GM12878 (cell line): ENCODE data around the gene EFHD2. TPM values are rescaled to one million over a fixed set of nuclear protein-coding genes. Genes with fewer than 3 reads are reported as not detected.

Experiments used
- ATAC-seq: fragments of 200-7000 bp; cut with Tn5 transposase; 3 replicates; pipeline ENCODE4 v1.9.1; 2020; ENCODE audit warnings: mild to moderate bottlenecking, moderate library complexity
- BruUV-seq: library from RNA; stranded (reverse); fragments of 400-500 nt; replicated peaks from 2 replicates; lab custom pipeline; 2021; lab: Mats Ljungman, UMichigan
- CTCF ChIA-PET: fragments of 300-600 bp; sonication (Branson Sonifier 250); formaldehyde crosslinking; extraction: SDS; loops from one replicate; lab custom pipeline; 2021; ENCODE audit warnings: inconsistent platforms; lab: Yijun Ruan, JAX
- POLR2A ChIA-PET: fragments of 350-600 bp; formaldehyde crosslinking; extraction: SDS; loops from one replicate; lab custom pipeline; 2021; ENCODE audit warnings: inconsistent platforms; lab: Charles Lee
- RAD21 ChIA-PET: fragments of 300-600 bp; sonication (Branson Sonifier 250); formaldehyde crosslinking; loops from one replicate; lab custom pipeline; 2023; ENCODE audit warnings: antibody characterized with exemption; ENCODE audit not compliant: unreplicated experiment; lab: Charles Lee
- SMC1A ChIA-PET: fragments of 300-600 bp; sonication (Branson Sonifier 250); formaldehyde crosslinking; loops from one replicate; lab custom pipeline; 2023; ENCODE audit not compliant: unreplicated experiment, uncharacterized antibody; lab: Charles Lee
- DNase-seq: peaks from one replicate; pipeline ENCODE4 v3.0.0-alpha.2; 2011; ENCODE audit warnings: low read depth, low spot score
- FAIRE-seq: peaks from 3 replicates; lab custom pipeline; 2011; peaks lifted over from hg19 to GRCh38; lab: Jason Lieb, UNC
- H2AFZ ChIP-seq: 2 replicates; pipeline ENCODE4 v1.6.0; 2011; ENCODE audit warnings: low read depth, low read length, control low read depth; ENCODE audit not compliant: control insufficient read depth
- H3K27ac ChIP-seq: 2 replicates; pipeline ENCODE4 v1.5.1; 2011; ENCODE audit warnings: control low read depth; ENCODE audit not compliant: control insufficient read depth, insufficient read depth
- H3K27me3 ChIP-seq, 2 experiments: replicated peaks in 1 of 2; 2 replicates each; pipeline versions ENCODE4 v1.6.0 to v1.6.1; 2011; ENCODE audit warnings: low read length in 1 of 2; ENCODE audit not compliant: control insufficient read depth in 2 of 2, insufficient read depth in 2 of 2
- H3K36me3 ChIP-seq, 2 experiments: 2 replicates each; pipeline ENCODE4 v1.5.1; 2011; ENCODE audit warnings: low read length in 1 of 2; ENCODE audit not compliant: control insufficient read depth in 2 of 2, insufficient read depth in 2 of 2
- H3K4me1 ChIP-seq: 2 replicates; pipeline ENCODE4 v1.6.1; 2011; ENCODE audit warnings: mild to moderate bottlenecking, low read length, moderate library complexity, mixed read lengths; ENCODE audit not compliant: control insufficient read depth, insufficient read depth
- H3K4me2 ChIP-seq: 2 replicates; pipeline ENCODE4 v1.6.0; 2011; ENCODE audit warnings: control low read depth; ENCODE audit not compliant: control insufficient read depth, insufficient read depth
- H3K4me3 ChIP-seq: fragments of 200-600 bp; sonication (generic); 2 replicates; pipeline ENCODE4 v1.5.1; 2016
- H3K79me2 ChIP-seq: 2 replicates; pipeline ENCODE4 v1.6.0; 2011; ENCODE audit warnings: low read length; ENCODE audit not compliant: control insufficient read depth, insufficient read depth
- H3K9ac ChIP-seq: 2 replicates; pipeline ENCODE4 v1.8.0; 2011; ENCODE audit warnings: low read length, control low read depth, mixed read lengths; ENCODE audit not compliant: control insufficient read depth, insufficient read depth
- H3K9me3 ChIP-seq: replicated peaks from 3 replicates; pipeline ENCODE4 v1.5.1; 2011; ENCODE audit warnings: mild to moderate bottlenecking, low read length; ENCODE audit not compliant: control insufficient read depth, insufficient read depth
- H4K20me1 ChIP-seq: 2 replicates; pipeline ENCODE4 v1.6.0; 2011; ENCODE audit not compliant: control insufficient read depth, insufficient read depth
- ETV6 ChIP-seq, 2 experiments: fragments of 450-650 bp in 1 of 2; IDR thresholded peaks in 1 of 2; conservative IDR thresholded peaks in 1 of 2; 2 replicates each; pipeline ENCODE4 v1.6.1; 2014; ENCODE audit warnings: antibody characterized with exemption in 1 of 2, borderline replicate concordance in 1 of 2, low read depth in 1 of 2, mild to moderate bottlenecking in 1 of 2, moderate library complexity in 1 of 2
- GATAD2B ChIP-seq: fragments of 450-650 bp; conservative IDR thresholded peaks from 2 replicates; pipeline ENCODE4 v1.6.1; 2017; ENCODE audit warnings: low read depth, mild to moderate bottlenecking, moderate library complexity
- SUPT20H ChIP-seq: IDR thresholded peaks from 2 replicates; pipeline ENCODE4 v1.6.1; 2011; ENCODE audit warnings: low read depth, mild to moderate bottlenecking, low read length, moderate library complexity, borderline replicate concordance; ENCODE audit not compliant: control insufficient read depth
- SUZ12 ChIP-seq: fragments of 200-600 bp; sonication (generic); IDR thresholded peaks from one replicate; pipeline ENCODE4 v1.6.1; 2018; ENCODE audit warnings: antibody characterized with exemption, mild to moderate bottlenecking; ENCODE audit not compliant: unreplicated experiment
- ZNF207 ChIP-seq: fragments of 450-650 bp; IDR thresholded peaks from 2 replicates; pipeline ENCODE4 v1.6.1; 2014; ENCODE audit warnings: antibody characterized with exemption, mild to moderate bottlenecking, borderline replicate concordance
- WGBS: methylation state at CpG from one replicate; pipeline ENCODE4 v1.1.6; 2016; ENCODE audit warnings: low lambda C conversion rate; ENCODE audit not compliant: insufficient replicate concordance, insufficient coverage; ENCODE audit errors: missing lambda C conversion rate; 5-methylcytosine and 5-hydroxymethylcytosine counted together
- in situ Hi-C: fragments of 300-500 bp; cut with MboI; formaldehyde crosslinking; loops from 9 replicates; pipeline ENCODE4 v1.14.3; 2018; ENCODE audit warnings: mixed read lengths
- intact Hi-C: fragments of 100-400 bp; cut with micrococcal nuclease; formaldehyde crosslinking; loops from one replicate; pipeline ENCODE4 v1.14.2; 2022; ENCODE audit not compliant: unreplicated experiment
- polyA plus RNA-seq, 11 experiments: library from polyadenylated mRNA; depleted of rRNA in 4 of 11; unstranded in 6 of 11; stranded (reverse) in 5 of 11; fragments of >200 nt; fragmentation: Nextera tagmentation in 4 of 11; fragmentation: Illumina TruSeq in 1 of 11; extraction: Ambion mirVana in 4 of 11; extraction: Trizol in 1 of 11; gene quantifications; 1 replicate in 1 of 11; 2 replicates in 10 of 11; pipeline versions ENCODE4 v1.2.1 to v1.2.3, GENCODE V29; 2011 to 2016; ENCODE audit warnings: inconsistent platforms in 2 of 11, missing spikeins in 2 of 11, low read depth in 1 of 11
- total RNA-seq, 4 experiments: library from RNA; depleted of rRNA in 3 of 4; stranded (reverse); fragments of >200 nt in 3 of 4; fragmentation: Illumina TruSeq in 1 of 4; extraction: Trizol in 1 of 4; gene quantifications; 2 replicates each; pipeline versions ENCODE4 v1.2.1 to v1.2.3, GENCODE V29; 2013 to 2021
- TF ChIP-seq, protein P1 (sequence below): IDR thresholded peaks from 2 replicates; pipeline ENCODE4 v1.6.1; 2011; ENCODE audit warnings: mild to moderate bottlenecking, low read depth, low read length, moderate library complexity; ENCODE audit not compliant: insufficient replicate concordance
- TF ChIP-seq, protein P2 (sequence below): fragments of 450-650 bp; formaldehyde crosslinking; IDR thresholded peaks from 2 replicates; pipeline ENCODE4 v1.5.0; 2022; ENCODE audit warnings: mild to moderate bottlenecking, missing genetic modification characterization
- TF ChIP-seq, protein P3 (sequence below): IDR thresholded peaks from 2 replicates; pipeline ENCODE4 v1.6.1; 2011; ENCODE audit warnings: borderline replicate concordance, low read depth, mild to moderate bottlenecking, moderate library complexity, low read length; ENCODE audit not compliant: insufficient read depth, poor library complexity, severe bottlenecking

EFHD2 gene
- total and polyA plus RNA-seq, 10 of the 15 experiments (the other 5 are each of a cell fraction or from before 2014, with no cell fraction given) = 4.0 to 114 (median 66.1) TPM

DNA sequence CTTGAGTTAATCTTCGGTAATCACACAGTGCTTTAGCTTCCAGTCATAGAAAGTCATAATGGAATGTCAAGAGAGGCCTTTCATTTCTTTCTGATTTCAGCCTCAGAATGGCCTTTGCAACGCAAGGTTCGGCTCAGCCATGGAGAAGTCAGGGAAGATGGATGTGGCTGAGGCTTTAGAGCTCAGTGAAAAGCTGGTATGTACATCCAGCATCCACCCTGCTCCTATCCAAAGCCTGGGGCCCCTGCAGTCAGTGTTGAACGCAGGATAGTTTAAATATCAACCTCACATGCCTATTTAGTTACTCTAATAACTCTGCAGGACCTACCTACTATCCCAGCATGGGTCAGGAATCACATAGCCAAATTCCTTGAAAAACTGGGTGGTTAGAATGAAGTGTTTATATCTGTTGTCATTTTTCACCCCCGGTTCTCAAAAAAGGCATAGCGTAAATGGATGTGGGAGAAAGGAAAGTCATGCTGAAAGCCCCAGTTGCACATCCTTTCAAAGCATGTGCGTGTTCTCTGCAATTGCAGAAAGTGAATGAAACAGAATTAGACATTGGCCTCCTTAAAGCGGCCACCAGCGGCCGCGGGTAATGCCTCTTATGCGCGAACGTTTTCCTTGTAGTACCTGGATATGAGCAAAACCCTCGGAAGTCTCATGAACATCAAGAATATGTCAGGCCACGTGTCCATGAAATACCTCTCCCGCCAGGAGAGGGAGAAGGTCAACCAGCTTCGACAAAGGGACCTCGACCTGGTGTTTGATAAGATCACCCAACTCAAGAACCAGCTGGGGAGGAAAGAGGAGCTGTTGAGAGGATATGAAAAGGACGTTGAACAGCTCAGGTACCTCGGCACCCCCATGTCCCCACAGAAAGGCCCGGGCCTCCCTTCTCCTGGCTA lies 28.8 kb upstream of the EFHD2 start:
- 58% methylated on average over 22 of the region's 22 CpGs for WGBS
- Histone ChIP-seq H3K27me3 (no peaks in the 10 kb centered on the region), H3K4me1 (peaks cover 19% of the 10 kb centered on the region), H2AFZ (no peak overlapping the region), H4K20me1 (no peaks in the 10 kb centered on the region), H3K9me3 (no peaks in the 10 kb centered on the region), H3K79me2 (no peaks in the 10 kb centered on the region), H3K4me3 (no peak overlapping the region), H3K9ac (no peak overlapping the region), H3K4me2 (no peak overlapping the region), H3K36me3 (no peaks in the 10 kb centered on the region), H3K27ac (no peak overlapping the region)
- no peak for TF ChIP-seq SUZ12
- no peak for TF ChIP-seq ETV6 (conservative IDR thresholded peaks at IDR 0.05 in 1 of 2, IDR thresholded peaks at IDR 0.05 in 1 of 2; ENCODE audit: borderline replicate concordance in 1 of 2, low read depth in 1 of 2)
- TF ChIP-seq, protein P1, sequence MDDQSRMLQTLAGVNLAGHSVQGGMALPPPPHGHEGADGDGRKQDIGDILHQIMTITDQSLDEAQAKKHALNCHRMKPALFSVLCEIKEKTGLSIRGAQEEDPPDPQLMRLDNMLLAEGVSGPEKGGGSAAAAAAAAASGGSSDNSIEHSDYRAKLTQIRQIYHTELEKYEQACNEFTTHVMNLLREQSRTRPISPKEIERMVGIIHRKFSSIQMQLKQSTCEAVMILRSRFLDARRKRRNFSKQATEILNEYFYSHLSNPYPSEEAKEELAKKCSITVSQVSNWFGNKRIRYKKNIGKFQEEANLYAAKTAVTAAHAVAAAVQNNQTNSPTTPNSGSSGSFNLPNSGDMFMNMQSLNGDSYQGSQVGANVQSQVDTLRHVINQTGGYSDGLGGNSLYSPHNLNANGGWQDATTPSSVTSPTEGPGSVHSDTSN = peak; percentile 44
- TF ChIP-seq ZNF207 = no peak
- TF ChIP-seq GATAD2B = no peak
- no peak for TF ChIP-seq SUPT20H
- TF ChIP-seq, protein P2, sequence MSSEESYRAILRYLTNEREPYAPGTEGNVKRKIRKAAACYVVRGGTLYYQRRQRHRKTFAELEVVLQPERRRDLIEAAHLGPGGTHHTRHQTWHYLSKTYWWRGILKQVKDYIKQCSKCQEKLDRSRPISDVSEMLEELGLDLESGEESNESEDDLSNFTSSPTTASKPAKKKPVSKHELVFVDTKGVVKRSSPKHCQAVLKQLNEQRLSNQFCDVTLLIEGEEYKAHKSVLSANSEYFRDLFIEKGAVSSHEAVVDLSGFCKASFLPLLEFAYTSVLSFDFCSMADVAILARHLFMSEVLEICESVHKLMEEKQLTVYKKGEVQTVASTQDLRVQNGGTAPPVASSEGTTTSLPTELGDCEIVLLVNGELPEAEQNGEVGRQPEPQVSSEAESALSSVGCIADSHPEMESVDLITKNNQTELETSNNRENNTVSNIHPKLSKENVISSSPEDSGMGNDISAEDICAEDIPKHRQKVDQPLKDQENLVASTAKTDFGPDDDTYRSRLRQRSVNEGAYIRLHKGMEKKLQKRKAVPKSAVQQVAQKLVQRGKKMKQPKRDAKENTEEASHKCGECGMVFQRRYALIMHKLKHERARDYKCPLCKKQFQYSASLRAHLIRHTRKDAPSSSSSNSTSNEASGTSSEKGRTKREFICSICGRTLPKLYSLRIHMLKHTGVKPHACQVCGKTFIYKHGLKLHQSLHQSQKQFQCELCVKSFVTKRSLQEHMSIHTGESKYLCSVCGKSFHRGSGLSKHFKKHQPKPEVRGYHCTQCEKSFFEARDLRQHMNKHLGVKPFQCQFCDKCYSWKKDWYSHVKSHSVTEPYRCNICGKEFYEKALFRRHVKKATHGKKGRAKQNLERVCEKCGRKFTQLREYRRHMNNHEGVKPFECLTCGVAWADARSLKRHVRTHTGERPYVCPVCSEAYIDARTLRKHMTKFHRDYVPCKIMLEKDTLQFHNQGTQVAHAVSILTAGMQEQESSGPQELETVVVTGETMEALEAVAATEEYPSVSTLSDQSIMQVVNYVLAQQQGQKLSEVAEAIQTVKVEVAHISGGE (CRISPR knock-in tag) = no peak
- TF ChIP-seq, protein P3, sequence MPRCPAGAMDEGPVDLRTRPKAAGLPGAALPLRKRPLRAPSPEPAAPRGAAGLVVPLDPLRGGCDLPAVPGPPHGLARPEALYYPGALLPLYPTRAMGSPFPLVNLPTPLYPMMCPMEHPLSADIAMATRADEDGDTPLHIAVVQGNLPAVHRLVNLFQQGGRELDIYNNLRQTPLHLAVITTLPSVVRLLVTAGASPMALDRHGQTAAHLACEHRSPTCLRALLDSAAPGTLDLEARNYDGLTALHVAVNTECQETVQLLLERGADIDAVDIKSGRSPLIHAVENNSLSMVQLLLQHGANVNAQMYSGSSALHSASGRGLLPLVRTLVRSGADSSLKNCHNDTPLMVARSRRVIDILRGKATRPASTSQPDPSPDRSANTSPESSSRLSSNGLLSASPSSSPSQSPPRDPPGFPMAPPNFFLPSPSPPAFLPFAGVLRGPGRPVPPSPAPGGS = peak; percentile 95
- in situ Hi-C loops = no loop called here
- ChIA-PET CTCF (no interaction called here), POLR2A (interaction anchor here (0.5 kb wide), 1 partner anchor 7 kb away, joined by 3 read pairs; no protein-coding TSS in a partner anchor), SMC1A (no interaction called here), RAD21 (no interaction called here)
- FAIRE-seq (no peak), ATAC-seq (no peak), DNase-seq (no peak)
- BruUV-seq = no TSS peak
- intact Hi-C loops = no loop called here
